WTC11 (cell line): ENCODE measurements around the gene TSPAN7. TPM values are rescaled to one million over a fixed set of nuclear protein-coding genes. Genes with fewer than 3 reads are reported as not detected.

Experiments used
- ATAC-seq: fragments of 200-7000 bp; cut with Tn5 transposase; 2 replicates; pipeline ENCODE4 v1.10.0; 2021; ENCODE audit warnings: mild to moderate bottlenecking, moderate library complexity
- CTCF ChIA-PET: fragments of 300-600 bp; sonication (Branson Sonifier 250); formaldehyde crosslinking; loops from one replicate; lab custom pipeline; 2021; ENCODE audit warnings: antibody characterized with exemption; lab: Charles Lee
- POLR2A ChIA-PET: fragments of 350-600 bp; sonication (Branson Sonifier 250); formaldehyde crosslinking; loops from one replicate; lab custom pipeline; 2021; ENCODE audit warnings: antibody characterized with exemption; lab: Charles Lee
- DNase-seq: peaks from one replicate; pipeline ENCODE4 v3.0.0; 2021; ENCODE audit warnings: low spot score
- H3K27ac Mint-ChIP-seq: 2 replicates; pipeline ENCODE4 v1.8.0; 2021; ENCODE audit warnings: mixed read lengths
- H3K27me3 Mint-ChIP-seq: 2 replicates; pipeline ENCODE4 v1.8.0; 2021; ENCODE audit warnings: low read depth, mild to moderate bottlenecking, moderate library complexity, mixed read lengths
- H3K36me3 Mint-ChIP-seq: 2 replicates; pipeline ENCODE4 v1.8.0; 2021; ENCODE audit warnings: mixed read lengths
- H3K4me1 Mint-ChIP-seq: 2 replicates; pipeline ENCODE4 v1.8.0; 2022; ENCODE audit warnings: mixed read lengths
- H3K4me3 Mint-ChIP-seq: 2 replicates; pipeline ENCODE4 v1.8.0; 2021; ENCODE audit warnings: mild to moderate bottlenecking, moderate library complexity, mixed read lengths
- H3K9me3 Mint-ChIP-seq: 2 replicates; pipeline ENCODE4 v1.8.0; 2021; ENCODE audit warnings: mixed read lengths
- E2F5 ChIP-seq: sonication (generic); formaldehyde crosslinking; IDR thresholded peaks from 2 replicates; pipeline ENCODE4 v1.8.1; 2022; ENCODE audit warnings: mild to moderate bottlenecking, moderate library complexity, missing genetic modification reagents
- ELF4 ChIP-seq: sonication (generic); formaldehyde crosslinking; IDR thresholded peaks from 2 replicates; pipeline ENCODE4 v1.8.1; 2022; ENCODE audit warnings: low read depth, mild to moderate bottlenecking, moderate library complexity, missing genetic modification reagents
- ERG ChIP-seq: fragments of 250-450 bp; sonication (Bioruptor Pico); IDR thresholded peaks from 2 replicates; pipeline ENCODE4 v1.8.0; 2021; ENCODE audit warnings: mild to moderate bottlenecking
- FOXK1 ChIP-seq: sonication (generic); formaldehyde crosslinking; IDR thresholded peaks from 2 replicates; pipeline ENCODE4 v1.8.0; 2022; ENCODE audit warnings: mild to moderate bottlenecking, moderate library complexity, missing genetic modification reagents
- FOXP4 ChIP-seq: sonication (generic); formaldehyde crosslinking; IDR thresholded peaks from 2 replicates; pipeline ENCODE4 v1.8.0; 2022; ENCODE audit warnings: mild to moderate bottlenecking, missing genetic modification reagents
- MLX ChIP-seq: sonication (generic); formaldehyde crosslinking; IDR thresholded peaks from 2 replicates; pipeline ENCODE4 v1.8.1; 2023; ENCODE audit warnings: mild to moderate bottlenecking, missing genetic modification reagents, moderate library complexity
- NFATC4 ChIP-seq: fragments of 250-450 bp; sonication (Bioruptor Pico); IDR thresholded peaks from 2 replicates; pipeline ENCODE4 v1.9.0; 2021; ENCODE audit warnings: mild to moderate bottlenecking
- NR1H2 ChIP-seq: sonication (generic); formaldehyde crosslinking; IDR thresholded peaks from 2 replicates; pipeline ENCODE4 v1.9.0; 2021; ENCODE audit warnings: mild to moderate bottlenecking, moderate library complexity, missing genetic modification reagents
- PREB ChIP-seq: sonication (generic); formaldehyde crosslinking; IDR thresholded peaks from 2 replicates; pipeline ENCODE4 v1.8.1; 2022; ENCODE audit warnings: mild to moderate bottlenecking, missing genetic modification reagents, moderate library complexity, borderline replicate concordance
- PRRX2 ChIP-seq: fragments of 250-450 bp; sonication (Bioruptor Pico); IDR thresholded peaks from 2 replicates; pipeline ENCODE4 v1.8.0; 2021; ENCODE audit warnings: mild to moderate bottlenecking
- RORB ChIP-seq: fragments of 250-450 bp; sonication (Bioruptor Pico); IDR thresholded peaks from 2 replicates; pipeline ENCODE4 v1.9.0; 2021; ENCODE audit warnings: mild to moderate bottlenecking
- SMAD3 ChIP-seq: sonication (generic); formaldehyde crosslinking; IDR thresholded peaks from 2 replicates; pipeline ENCODE4 v1.8.0; 2022; ENCODE audit warnings: missing genetic modification reagents, mild to moderate bottlenecking, borderline replicate concordance
- STAT6 ChIP-seq: sonication (generic); formaldehyde crosslinking; conservative IDR thresholded peaks from 2 replicates; pipeline ENCODE4 v1.8.1; 2023; ENCODE audit warnings: mild to moderate bottlenecking, low read depth, missing genetic modification reagents, moderate library complexity
- TEAD1 ChIP-seq: sonication (generic); formaldehyde crosslinking; IDR thresholded peaks from 2 replicates; pipeline ENCODE4 v1.8.0; 2022; ENCODE audit warnings: mild to moderate bottlenecking, missing genetic modification reagents
- TEAD4 ChIP-seq: sonication (generic); formaldehyde crosslinking; IDR thresholded peaks from 2 replicates; pipeline ENCODE4 v1.8.0; 2022; ENCODE audit warnings: mild to moderate bottlenecking, missing genetic modification reagents
- USF2 ChIP-seq: sonication (generic); formaldehyde crosslinking; IDR thresholded peaks from 2 replicates; pipeline ENCODE4 v1.8.1; 2023; ENCODE audit warnings: mild to moderate bottlenecking, missing genetic modification reagents, moderate library complexity
- ZBTB43 ChIP-seq: sonication (generic); formaldehyde crosslinking; IDR thresholded peaks from 2 replicates; pipeline ENCODE4 v1.8.1; 2023; ENCODE audit warnings: mild to moderate bottlenecking, missing genetic modification reagents
- ZNF263 ChIP-seq: sonication (generic); formaldehyde crosslinking; IDR thresholded peaks from 2 replicates; pipeline ENCODE4 v1.8.1; 2022; ENCODE audit warnings: low read depth, mild to moderate bottlenecking, moderate library complexity, missing genetic modification reagents
- ZNF317 ChIP-seq: sonication (generic); formaldehyde crosslinking; IDR thresholded peaks from 2 replicates; pipeline ENCODE4 v1.8.1; 2023; ENCODE audit warnings: low read depth, mild to moderate bottlenecking, moderate library complexity, missing genetic modification reagents, borderline replicate concordance
- ZNF396 ChIP-seq: fragments of 250-450 bp; sonication (Bioruptor Pico); IDR thresholded peaks from 2 replicates; pipeline ENCODE4 v1.8.0; 2021; ENCODE audit warnings: mild to moderate bottlenecking, moderate library complexity, borderline replicate concordance
- ZNF423 ChIP-seq: fragments of 250-450 bp; sonication (Bioruptor Pico); IDR thresholded peaks from 2 replicates; pipeline ENCODE4 v2.1.2; 2022; ENCODE audit warnings: mild to moderate bottlenecking, moderate library complexity
- ZSCAN18 ChIP-seq: fragments of 250-450 bp; sonication (Bioruptor Pico); IDR thresholded peaks from 2 replicates; pipeline ENCODE4 v2.1.2; 2022; ENCODE audit warnings: mild to moderate bottlenecking, moderate library complexity
- total RNA-seq: library from RNA; stranded (reverse); gene quantifications from 3 replicates; pipeline ENCODE4 v1.2.3, GENCODE V29; 2021

TSPAN7 gene
- total RNA-seq, 1 experiment from 2014 or later, result 10.8 TPM

GRCh38 chrX:38692961-38693360 is 131.6 kb downstream of the TSPAN7 start:
- Mint-ChIP-seq H3K27ac (no peak overlapping the region), H3K9me3 (no peaks in the 10 kb centered on the region), H3K4me3 (no peak overlapping the region)
- DNase-seq (no peak), ATAC-seq (no peak)
- TF ChIP-seq USF2 (CRISPR knock-in tag) (no peak), PRRX2 (CRISPR knock-in tag) (no peak), ZBTB43 (CRISPR knock-in tag) (no peak), ELF4 (CRISPR knock-in tag) (no peak), MLX (CRISPR knock-in tag) (no peak), ZNF263 (CRISPR knock-in tag) (no peak), TEAD1 (CRISPR knock-in tag) (no peak), ZNF396 (CRISPR knock-in tag) (no peak), E2F5 (CRISPR knock-in tag) (no peak)
- TF ChIP-seq, all 79 proteins: peak for 0
- ChIA-PET CTCF (no interaction called here), POLR2A (no interaction called here)
- H3K4me1 Mint-ChIP-seq, result peaks cover 3% of the 10 kb centered on the region; the same call in 1 of the 2 replicates
- peaks cover 2% of the 10 kb centered on the region; the same call in 1 of the 2 replicates for H3K27me3 Mint-ChIP-seq
- H3K36me3 Mint-ChIP-seq, result no peaks in the 10 kb centered on the region

GRCh38 chrX:38694394-38694793 is 133.1 kb downstream of the TSPAN7 start:
- ATAC-seq, result no peak
- no peaks in the 10 kb centered on the region for H3K9me3 Mint-ChIP-seq
- POLR2A ChIA-PET, result no interaction called here
- TF ChIP-seq SMAD3 (CRISPR knock-in tag), result no peak
- no peak for TF ChIP-seq ZSCAN18
- TF ChIP-seq TEAD4 (CRISPR knock-in tag), result no peak
- no peak for TF ChIP-seq FOXK1
- no peak for TF ChIP-seq ZNF423
- TF ChIP-seq RORB (CRISPR knock-in tag), result no peak
- no peak for TF ChIP-seq ELF4 (CRISPR knock-in tag)
- TF ChIP-seq ERG (CRISPR knock-in tag), result no peak
- TF ChIP-seq FOXP4 (CRISPR knock-in tag), result no peak
- no peak for TF ChIP-seq PREB
- no peak for TF ChIP-seq NR1H2 (CRISPR knock-in tag)
- no peak for TF ChIP-seq NFATC4
- TF ChIP-seq STAT6 (CRISPR knock-in tag), result no peak
- no peak for TF ChIP-seq ZNF263 (CRISPR knock-in tag)
- no peak for TF ChIP-seq ZNF317 (CRISPR knock-in tag)

More at GRCh38 chrX:38694394-38694793, 133.1 kb downstream of the TSPAN7 start:
- Mint-ChIP-seq H3K27me3 (peaks cover 2% of the 10 kb centered on the region; the same call in 1 of the 2 replicates), H3K27ac (no peak overlapping the region), H3K4me1 (peaks cover 7% of the 10 kb centered on the region), H3K4me3 (no peak overlapping the region), H3K36me3 (no peaks in the 10 kb centered on the region)
- no peak for DNase-seq
- CTCF ChIA-PET, result no interaction called here
